Cardiac septum (tissue), 1 donor: ENCODE results near the gene CFAP210. TPM values are rescaled to one million over a fixed set of nuclear protein-coding genes. Genes with fewer than 3 reads are reported as not detected.
"Not testable (repeated sequence)": the region's sequence is repeated elsewhere in the genome, so short reads cannot be mapped to it uniquely, and the experiment has no call there.

ENCODE experiments used
- DNase-seq: peaks from one replicate; pipeline ENCODE4 v3.0.0-alpha.2; 2020; ENCODE audit warnings: low spot score
- intact Hi-C: fragments of 100-400 bp; cut with DNase I; formaldehyde crosslinking; loops from one replicate; pipeline ENCODE4 v1.14.0; 2022
- total RNA-seq: library from RNA; stranded (reverse); fragmentation: NEBNext Ultra II Directional; extraction: Animal tissue kit (Norgen Biotek cat#: 25700); gene quantifications from one replicate; pipeline ENCODE4 v1.2.1, GENCODE V29; 2021
- donor health status: DM: no; HTN: no; CAD: no.

CFAP210 gene
- total RNA-seq, 1 donor from 2014 or later: not detected

DNA sequence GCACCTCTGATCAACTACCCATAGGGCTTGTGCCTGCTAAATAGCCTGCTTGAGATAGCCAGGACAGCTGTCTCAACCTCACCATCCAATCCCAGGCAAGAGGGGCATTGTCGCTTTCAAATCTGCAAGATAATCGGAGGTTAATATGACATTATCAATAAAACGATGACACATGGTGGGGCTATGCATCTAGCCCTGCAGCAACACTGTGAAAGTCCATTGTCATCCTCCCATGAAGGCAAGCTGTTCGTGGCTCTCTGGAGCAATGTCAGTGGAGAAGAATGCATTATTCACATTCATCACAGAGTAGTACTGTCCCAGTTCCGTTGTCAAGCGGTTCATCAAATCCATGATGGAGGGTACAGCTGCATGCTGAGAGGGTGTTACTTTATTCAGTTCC is 20.5 kb upstream of the CFAP210 start:
- DNase-seq: no peak
- intact Hi-C loops: no loop called here

DNA sequence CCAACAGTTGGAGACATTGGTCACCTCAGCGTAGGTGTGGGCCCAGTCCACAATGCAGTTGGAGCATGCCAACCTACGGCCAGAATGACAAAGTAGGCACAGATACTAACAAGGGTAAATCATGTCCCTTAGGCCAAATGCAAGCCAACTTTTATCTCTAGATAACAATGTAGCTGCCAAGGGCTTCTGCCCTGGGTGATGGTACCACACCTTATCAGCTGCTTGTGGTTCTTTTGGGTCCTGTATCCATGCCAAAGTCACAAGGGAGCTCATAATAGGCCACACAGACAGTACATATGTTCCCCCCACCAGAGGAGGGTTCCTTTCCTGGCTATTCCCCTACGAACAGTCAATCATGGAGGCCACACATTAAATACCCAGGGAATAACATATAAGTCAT is 19.1 kb upstream of the CFAP210 start:
- intact Hi-C loops: no loop called here
- DNase-seq: no peak

DNA sequence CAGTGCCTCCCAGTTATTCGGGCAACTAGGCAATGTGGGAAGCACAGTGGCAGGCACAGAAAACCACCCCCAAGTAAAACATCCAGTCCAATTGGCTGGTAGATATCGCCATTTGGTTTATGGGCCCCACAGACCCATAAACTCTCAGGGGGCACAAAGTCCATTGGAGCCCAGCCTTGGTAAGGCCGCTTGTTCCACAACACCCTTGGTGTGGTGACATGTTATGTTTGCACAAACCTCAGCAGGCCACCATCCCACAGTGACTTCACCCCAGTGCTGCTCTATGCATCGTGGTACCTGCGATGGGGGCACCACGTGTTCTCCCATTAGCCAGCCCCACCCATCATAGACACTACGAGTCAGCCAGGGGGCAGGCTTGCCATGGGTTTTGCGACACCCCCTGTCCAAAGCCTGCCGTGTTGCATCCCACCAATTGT is 18.6 kb upstream of the CFAP210 start:
- intact Hi-C loops: no loop called here
- no peak for DNase-seq

DNA sequence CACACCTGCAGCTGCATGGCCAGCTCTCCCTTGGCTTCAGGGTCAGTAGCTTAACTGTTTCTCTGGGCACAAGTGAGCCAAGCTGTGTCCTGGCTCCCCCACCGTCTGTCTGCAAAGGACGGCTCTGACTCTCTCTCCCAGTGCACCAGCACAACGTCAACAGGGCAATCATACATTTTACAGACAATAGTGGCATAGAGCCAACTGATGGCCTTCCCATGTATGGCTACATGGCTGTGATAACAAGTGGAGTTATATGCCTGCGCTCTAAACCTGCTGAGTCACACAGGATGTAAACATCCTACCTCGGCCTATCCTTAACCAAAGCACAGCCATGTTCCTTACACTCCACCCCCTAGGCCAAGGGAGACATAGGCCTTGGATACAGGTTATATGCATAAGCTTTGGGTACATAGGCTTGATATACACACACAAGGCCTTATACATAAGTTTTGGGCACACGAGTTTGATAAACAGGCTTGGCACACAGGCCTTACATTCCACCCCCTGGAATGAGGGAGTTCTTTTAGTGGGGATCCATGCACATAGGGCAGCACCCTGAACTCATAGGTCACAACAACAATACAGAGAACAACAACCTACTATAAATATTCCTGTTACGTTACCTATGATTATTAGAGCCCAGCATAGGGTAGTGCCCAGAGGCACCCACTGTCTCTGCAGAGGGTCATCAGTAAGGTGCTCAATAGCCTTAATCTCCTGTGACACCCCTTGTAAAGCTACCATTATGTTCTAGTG is 17.7 kb upstream of the CFAP210 start:
- no peak for DNase-seq
- intact Hi-C loops: no loop called here

DNA sequence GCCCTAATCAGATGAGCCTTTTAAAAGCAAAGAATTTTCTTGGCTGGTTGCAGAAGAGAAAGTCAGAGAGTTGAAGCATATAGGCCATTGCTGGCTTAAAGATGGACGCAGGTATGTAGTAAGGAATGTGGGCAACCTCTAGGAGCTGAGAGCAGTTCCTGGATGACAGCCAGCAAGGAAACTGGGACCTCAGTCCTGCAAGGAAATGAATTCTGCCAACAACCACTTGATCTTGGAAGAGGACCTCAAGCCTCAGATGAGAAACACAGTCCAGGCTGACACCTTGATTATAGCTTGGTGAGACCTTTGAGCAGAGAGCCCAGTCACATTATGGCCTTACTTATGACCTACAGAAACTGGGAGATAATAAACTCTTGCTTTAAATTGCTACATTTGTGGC is 15.8 kb upstream of the CFAP210 start:
- DNase-seq: no peak
- intact Hi-C loops: no loop called here

DNA sequence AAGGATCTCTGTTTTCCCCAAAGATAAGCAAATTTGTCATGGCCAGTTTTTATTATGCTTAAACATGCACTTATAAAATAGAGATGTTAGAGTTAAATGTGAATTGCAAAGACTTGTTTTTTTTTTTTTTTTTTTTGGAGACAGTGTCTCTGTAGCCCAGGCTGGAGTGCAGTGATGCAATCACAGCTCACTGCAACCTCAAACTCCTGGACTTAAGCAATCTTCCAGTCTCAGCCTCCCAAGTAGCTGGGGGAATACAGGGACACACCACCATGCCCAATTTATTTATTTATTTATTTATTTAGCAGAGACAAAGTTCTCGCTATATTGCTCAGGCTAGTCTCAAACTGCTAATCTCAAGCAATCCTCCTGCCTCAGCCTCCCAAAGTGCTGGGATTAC is 15.1 kb upstream of the CFAP210 start:
- no peak for DNase-seq
- intact Hi-C loops: no loop called here

DNA sequence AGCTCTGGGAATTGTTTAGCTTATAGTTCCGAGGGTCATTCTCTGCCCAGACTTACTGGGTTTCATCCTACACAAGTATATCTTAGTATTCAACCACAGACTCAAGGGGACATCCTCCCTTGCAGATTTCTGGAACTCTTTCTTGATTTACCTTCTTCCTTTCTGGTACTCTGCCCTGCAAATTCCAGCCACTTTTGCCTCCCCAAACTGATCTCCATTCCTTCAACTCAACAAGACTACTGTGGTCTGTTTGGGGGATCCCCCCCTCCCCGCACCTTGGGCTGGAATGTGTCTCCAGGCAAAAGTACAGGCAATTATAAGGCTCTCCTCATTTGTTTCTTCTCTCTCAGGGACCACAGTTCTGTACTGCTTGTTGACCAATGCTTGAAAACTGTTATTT is 13.4 kb upstream of the CFAP210 start:
- intact Hi-C loops: no loop called here
- no peak for DNase-seq

DNA sequence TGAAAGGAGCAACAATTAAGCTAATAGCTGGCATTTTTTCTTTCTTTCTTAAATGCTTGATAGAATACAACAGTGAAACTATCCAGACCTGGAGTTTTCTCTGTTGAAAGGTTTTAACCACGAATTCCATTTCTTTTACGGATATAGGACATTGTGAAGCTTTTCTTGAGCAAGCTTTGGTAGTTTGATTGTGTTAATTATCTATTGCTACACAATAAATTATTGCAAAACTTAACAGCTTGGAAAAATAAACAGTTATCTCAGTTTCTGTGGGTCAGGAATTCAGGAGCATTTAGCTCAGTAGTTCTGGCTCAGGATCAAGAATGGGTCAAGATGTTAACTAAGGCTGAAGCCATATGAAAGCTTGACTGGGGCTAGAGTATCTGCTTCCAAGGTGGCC is 11.7 kb upstream of the CFAP210 start:
- intact Hi-C loops: no loop called here
- DNase-seq: no peak

DNA sequence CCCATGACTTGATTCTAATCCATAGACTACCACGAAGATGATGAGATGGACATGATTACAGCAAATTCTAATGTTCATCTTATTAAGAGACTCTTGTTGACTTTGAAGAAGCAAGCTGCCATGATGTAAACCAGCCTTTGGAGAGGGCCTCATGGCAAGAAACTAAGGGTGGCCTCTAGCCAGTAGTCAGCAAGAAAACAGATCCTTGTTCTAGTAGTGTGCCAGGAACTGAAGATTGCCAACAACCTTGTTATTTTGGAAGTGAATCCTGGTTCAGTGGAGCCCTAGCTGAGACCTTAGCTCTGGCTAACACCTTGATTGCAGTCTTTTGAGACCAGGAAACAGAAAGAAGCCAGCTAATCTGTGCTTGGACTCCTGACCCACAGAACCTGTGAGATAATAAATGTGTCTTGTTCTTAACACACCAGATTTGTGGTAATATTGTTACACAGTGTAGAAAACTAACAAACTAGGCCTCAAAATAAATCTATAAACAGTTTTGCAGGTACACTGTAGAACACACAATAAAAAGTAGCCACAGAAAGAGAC is 10.0 kb upstream of the CFAP210 start:
- DNase-seq: no peak

DNA sequence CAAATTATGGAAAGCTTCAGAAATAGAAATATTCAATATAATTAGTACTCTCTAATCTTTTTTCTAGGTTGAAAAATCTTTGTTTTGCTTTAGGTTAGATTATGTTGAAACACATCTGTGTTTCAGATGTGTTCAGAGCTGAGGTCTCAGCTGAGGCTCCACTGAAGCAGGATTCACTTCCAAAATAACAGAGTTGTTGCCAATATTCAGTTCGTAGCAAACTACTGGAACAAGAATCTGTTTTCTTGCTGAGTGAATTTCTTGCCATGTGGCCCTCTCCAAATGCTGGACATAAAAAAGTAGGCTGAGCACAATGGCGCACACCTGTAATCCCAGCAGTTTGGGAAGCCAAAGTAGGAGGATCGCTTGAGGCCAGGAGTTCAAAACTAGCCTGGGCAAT is 8.8 kb upstream of the CFAP210 start:
- intact Hi-C loops: no loop called here
- DNase-seq: no peak

More for the DNA sequence above, 10.0 kb upstream of the CFAP210 start:
- intact Hi-C loops: no loop called here

DNA sequence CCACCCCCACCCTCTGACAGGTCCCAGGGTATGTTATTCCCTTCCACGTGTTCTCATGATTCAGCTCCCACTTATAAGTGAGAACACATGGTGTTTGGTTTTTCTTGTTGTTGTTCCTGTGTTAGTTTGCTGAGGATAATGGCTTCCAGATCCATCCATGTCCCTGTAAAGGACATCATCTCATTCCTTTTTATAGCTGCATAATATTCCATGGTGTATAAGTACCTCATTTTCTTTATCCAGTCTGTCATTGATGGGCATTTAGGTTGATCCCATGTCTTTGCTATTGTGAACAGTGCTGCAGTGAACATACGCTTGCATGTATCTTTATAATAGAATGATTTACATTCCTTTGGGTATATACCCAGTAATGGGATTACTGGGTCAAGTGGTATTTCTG is 5.0 kb upstream of the CFAP210 start:
- intact Hi-C loops, DNase-seq: not testable (repeated sequence)

DNA sequence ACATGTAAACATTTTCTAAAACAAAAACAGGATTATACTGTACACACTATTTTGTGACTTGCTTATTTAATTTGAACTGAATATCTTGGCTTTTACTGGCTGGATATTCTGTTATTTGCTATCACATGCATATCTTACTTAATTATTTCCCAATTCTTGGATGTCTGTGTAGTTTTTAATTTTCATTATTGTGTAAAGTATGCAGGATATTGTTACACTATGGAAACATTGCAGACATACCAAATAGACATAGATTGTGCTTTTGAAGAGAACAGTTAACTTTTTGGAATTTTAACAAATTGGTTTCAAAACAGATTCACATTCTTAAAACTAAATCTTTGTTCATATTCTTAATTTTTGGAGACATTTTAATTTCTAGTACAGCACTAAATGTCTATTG is 2.2 kb upstream of the CFAP210 start:
- intact Hi-C loops: no loop called here
- DNase-seq: no peak

DNA sequence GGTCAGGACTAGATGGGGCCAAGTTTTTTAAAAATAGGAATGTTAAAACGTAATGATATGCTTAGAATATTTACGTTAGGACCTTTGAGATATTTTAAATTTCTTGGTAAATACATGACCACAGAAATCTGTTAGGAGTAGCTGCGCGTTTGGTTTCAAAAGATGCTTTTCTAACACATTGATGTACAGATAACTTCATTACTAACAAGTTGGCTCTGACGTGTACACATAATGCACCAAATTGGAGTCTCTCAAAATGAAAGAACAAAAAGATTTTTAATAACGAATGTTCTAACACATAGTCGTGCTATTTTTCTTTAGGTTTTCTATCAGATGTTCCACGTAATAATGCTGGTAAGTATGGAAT is 672 bp upstream of the CFAP210 start:
- intact Hi-C loops: loop anchor here (5.0 kb wide), 2 partner anchors 37 to 113 kb away; partner anchors contain the start of genes KLHL23 and PPIG
- DNase-seq: no peak

DNA sequence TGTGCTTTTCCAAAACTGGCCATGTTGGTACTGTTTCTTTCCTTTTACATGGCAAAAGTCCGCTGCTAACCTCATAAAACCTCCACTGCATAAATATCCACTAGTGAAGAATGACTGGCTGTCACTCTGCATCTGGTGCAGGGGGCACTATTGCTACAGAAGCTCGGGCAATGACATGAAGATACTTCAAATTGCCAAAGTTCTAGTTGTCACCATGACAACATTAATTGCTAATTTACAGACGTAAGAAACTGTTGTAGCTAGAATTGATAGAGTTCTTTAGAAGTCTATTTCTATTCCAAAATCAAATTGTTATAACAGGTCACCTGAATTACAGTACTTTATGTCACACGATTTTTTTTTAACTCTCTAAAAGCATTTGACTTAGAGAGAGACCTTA is 845 bp downstream of the CFAP210 start:
- no peak for DNase-seq
- intact Hi-C loops: loop anchor here (5.0 kb wide), 2 partner anchors 39 to 111 kb away; partner anchors contain the start of genes KLHL23 and PPIG

DNA sequence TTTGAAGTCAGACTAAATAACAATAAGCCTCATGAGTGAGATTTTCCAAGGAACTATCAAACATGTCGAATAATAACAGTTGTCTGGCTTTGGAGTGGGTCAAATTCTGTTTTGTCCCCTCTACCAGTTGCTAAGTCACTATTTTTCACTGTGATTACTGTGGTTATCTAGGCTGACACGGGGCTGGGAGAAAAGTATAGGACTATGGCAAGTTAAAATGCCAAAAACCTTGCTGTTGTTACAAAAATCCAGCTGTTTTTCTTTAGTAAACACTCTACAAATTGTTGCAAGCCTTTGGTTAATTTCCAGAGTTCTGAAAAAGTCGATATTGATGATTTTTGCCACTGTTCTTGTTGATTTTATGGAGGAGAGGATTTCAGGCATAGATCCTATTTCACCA is 1.5 kb downstream of the CFAP210 start:
- intact Hi-C loops: loop anchor here (5.0 kb wide), 2 partner anchors 40 to 110 kb away; partner anchors contain the start of genes KLHL23 and PPIG
- DNase-seq: no peak

DNA sequence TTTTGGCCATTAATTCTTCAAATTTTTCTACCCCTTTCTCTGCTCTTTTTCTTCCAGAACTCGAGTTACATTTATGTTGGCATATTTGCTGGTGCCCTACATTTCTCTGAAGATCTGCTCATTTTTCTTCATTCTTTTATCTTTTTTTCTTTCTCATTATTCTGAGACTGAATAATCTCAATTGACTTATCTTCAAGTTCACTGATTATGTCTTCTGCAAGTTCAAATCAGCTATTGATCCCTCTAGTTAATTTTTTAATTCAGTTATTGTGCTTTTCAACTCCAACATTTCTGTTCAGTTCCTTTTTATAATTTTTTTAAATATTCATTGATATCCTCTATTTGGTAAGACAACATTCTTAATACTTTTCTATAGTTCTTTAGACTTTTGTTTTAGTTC is 3.2 kb downstream of the CFAP210 start:
- DNase-seq: no peak
- intact Hi-C loops: loop anchor here (5.0 kb wide), 2 partner anchors 41 to 109 kb away; partner anchors contain the start of genes KLHL23 and PPIG

DNA sequence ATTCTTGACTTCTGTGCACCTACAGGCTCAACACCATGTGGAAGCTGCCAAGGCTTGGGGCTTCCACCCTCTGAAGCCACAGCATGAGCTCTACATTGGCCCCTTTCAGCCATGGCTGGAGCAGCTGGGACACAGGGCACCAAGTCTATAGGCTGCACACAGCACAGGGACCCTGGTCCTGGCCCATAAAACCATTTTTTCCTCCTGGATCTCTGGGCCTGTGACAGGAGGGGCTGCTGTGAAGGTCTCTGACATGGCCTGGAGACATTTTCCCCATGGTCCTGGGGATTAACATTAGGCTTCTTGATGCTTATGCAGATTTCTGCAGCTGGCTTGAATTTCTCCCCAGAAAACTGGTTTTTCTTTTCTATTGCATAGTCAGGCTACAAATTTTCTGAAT is 6.3 kb downstream of the CFAP210 start:
- intact Hi-C loops, DNase-seq: not testable (repeated sequence)

DNA sequence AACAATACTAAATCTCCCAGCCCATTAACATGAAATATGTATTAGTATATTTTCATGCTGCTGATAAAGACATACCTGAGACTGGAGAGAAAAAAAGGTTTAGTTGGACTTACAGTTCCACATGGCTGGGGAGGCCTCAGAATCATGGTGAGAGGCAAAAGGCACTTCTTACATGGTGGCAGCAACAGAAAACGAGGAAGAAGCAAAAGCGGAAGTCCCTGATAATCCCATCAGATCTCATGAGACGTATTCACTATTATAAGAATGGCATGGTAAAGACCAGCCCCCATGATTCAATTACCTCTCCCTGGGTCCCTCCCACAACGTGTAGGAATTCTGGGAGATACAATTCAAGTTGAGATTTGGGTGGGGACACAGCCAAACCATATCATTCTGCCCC is 7.4 kb downstream of the CFAP210 start:
- intact Hi-C loops: not testable (repeated sequence)

DNA sequence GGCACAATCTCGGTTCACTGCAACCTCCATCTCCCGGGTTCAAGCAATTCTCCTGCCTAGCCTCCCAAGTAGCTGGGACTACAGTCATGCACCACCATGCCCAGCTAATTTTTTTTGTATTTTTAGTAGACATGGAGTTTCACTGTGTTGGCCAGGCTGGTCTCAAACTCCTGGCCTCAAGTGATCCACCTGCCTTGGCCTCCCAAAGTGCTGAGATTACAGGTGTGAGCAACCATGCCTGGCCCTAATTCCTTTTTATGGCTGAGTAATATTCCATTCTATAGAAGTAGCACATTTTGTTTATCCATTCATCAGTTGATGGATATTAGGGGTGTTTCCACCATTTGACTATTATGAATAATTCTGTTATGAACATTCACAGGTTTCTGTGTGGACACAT is 9.5 kb downstream of the CFAP210 start:
- DNase-seq, intact Hi-C loops: not testable (repeated sequence)

More for the DNA sequence above, 7.4 kb downstream of the CFAP210 start:
- DNase-seq: not testable (repeated sequence)

DNA sequence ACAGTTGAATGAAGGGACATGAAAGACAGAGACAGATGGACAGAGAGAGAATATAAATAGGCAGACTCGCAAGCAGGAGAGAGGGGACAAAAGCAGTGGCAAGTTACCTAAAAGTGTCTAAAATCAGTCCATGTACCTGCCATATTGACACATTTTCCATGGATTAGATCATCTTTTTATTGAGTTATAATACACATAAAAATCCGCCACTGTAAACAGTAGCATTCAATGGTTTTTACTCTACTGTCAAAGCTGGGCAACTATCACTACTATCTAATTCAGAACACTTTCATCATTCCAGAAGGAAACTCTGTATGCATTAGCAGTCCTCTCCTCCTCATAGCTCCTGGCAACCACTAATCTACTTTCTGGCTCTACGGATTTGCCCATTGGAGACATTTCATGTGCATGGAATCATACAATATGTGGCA is 10.1 kb downstream of the CFAP210 start:
- intact Hi-C loops: no loop called here
- DNase-seq: no peak
